ENCODE data around the gene RFX7. TPM values are rescaled to one million over a fixed set of nuclear protein-coding genes. Genes with fewer than 3 reads are reported as not detected.
A peak's percentile ranks its signal among the peaks of the same experiment; 100 is the strongest.

The RFX7 gene
- total RNA-seq, 4 donors from 2014 or later, result 9.6 to 20.6 (median 16.2) TPM

- Histone ChIP-seq H3K9me3 (no peaks in the 10 kb centered on the region), H3K27ac (no peak overlapping the region), H3K4me3 (no peak overlapping the region), H3K4me1 (peaks cover 0 to 6% (median 0%) of the 10 kb centered on the region in 4 donors), H3K27me3 (no peaks in the 10 kb centered on the region), H3K36me3 (no peaks in the 10 kb centered on the region)
- DNase-seq, result no peak
- TF ChIP-seq, protein P1, sequence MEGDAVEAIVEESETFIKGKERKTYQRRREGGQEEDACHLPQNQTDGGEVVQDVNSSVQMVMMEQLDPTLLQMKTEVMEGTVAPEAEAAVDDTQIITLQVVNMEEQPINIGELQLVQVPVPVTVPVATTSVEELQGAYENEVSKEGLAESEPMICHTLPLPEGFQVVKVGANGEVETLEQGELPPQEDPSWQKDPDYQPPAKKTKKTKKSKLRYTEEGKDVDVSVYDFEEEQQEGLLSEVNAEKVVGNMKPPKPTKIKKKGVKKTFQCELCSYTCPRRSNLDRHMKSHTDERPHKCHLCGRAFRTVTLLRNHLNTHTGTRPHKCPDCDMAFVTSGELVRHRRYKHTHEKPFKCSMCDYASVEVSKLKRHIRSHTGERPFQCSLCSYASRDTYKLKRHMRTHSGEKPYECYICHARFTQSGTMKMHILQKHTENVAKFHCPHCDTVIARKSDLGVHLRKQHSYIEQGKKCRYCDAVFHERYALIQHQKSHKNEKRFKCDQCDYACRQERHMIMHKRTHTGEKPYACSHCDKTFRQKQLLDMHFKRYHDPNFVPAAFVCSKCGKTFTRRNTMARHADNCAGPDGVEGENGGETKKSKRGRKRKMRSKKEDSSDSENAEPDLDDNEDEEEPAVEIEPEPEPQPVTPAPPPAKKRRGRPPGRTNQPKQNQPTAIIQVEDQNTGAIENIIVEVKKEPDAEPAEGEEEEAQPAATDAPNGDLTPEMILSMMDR (IDR thresholded peaks at IDR 0.05), result no peak
- no peak for TF ChIP-seq POLR2A (IDR thresholded peaks at IDR 0.05)
Measured at GRCh38 chr15:56251315-56252095, 7.8 kb upstream of the RFX7 start.

GRCh38 chr15:56250626-56251025, 6.9 kb upstream of the RFX7 start:
- H3K9me3 ChIP-seq, result no peaks in the 10 kb centered on the region
- no peak overlapping the region for H3K27ac ChIP-seq
- H3K36me3 ChIP-seq, result no peaks in the 10 kb centered on the region
- TF ChIP-seq, protein P1 (IDR thresholded peaks at IDR 0.05), result no peak
- no peak for TF ChIP-seq POLR2A (IDR thresholded peaks at IDR 0.05)
- H3K4me3 ChIP-seq, result no peak overlapping the region
- peaks cover 0 to 7% (median 0%) of the 10 kb centered on the region in 4 donors for H3K4me1 ChIP-seq
- DNase-seq, result no peak
- H3K27me3 ChIP-seq, result no peaks in the 10 kb centered on the region

- DNase-seq, result no peak
- H3K27me3 ChIP-seq, result no peaks in the 10 kb centered on the region
- no peak for TF ChIP-seq POLR2A (IDR thresholded peaks at IDR 0.05)
- TF ChIP-seq, protein P1 (IDR thresholded peaks at IDR 0.05), result peak in 4 of 6 experiments; percentile 13 to 53 (median 47)
- H3K9me3 ChIP-seq, result no peaks in the 10 kb centered on the region
- no peaks in the 10 kb centered on the region for H3K36me3 ChIP-seq
- H3K4me3 ChIP-seq, result no peak overlapping the region
- peaks cover 2 to 19% (median 9%) of the 10 kb centered on the region in 4 donors for H3K4me1 ChIP-seq
- H3K27ac ChIP-seq, result peak overlapping the region in 2 of 4 donors; percentile 32 to 58
Measured at GRCh38 chr15:56249092-56249491, 5.4 kb upstream of the RFX7 start.

- Histone ChIP-seq H3K27ac (peak overlapping the region in 2 of 4 donors; percentile 32 to 58), H3K36me3 (no peaks in the 10 kb centered on the region), H3K9me3 (no peaks in the 10 kb centered on the region), H3K27me3 (no peaks in the 10 kb centered on the region), H3K4me3 (no peak overlapping the region), H3K4me1 (peaks cover 2 to 19% (median 9%) of the 10 kb centered on the region in 4 donors)
- no peak for DNase-seq
- no peak for TF ChIP-seq POLR2A (IDR thresholded peaks at IDR 0.05)
- TF ChIP-seq, protein P1 (IDR thresholded peaks at IDR 0.05), result no peak
Measured at GRCh38 chr15:56248311-56248992, 4.8 kb upstream of the RFX7 start.

GRCh38 chr15:56247266-56247665, 3.6 kb upstream of the RFX7 start:
- Histone ChIP-seq H3K27me3 (no peaks in the 10 kb centered on the region), H3K4me3 (no peak overlapping the region), H3K36me3 (no peaks in the 10 kb centered on the region), H3K27ac (no peak overlapping the region), H3K4me1 (peaks cover 2 to 19% (median 9%) of the 10 kb centered on the region in 4 donors), H3K9me3 (no peaks in the 10 kb centered on the region)
- DNase-seq, result no peak
- no peak for TF ChIP-seq POLR2A (IDR thresholded peaks at IDR 0.05)
- TF ChIP-seq, protein P1 (IDR thresholded peaks at IDR 0.05), result no peak

Measured in Peyer's patch (tissue), 4 donors.